HG03442 (cell line): ENCODE results near the gene ZFP69B.

ENCODE experiments used
- ATAC-seq: cut with Tn5 transposase; IDR thresholded peaks from one replicate; pipeline ENCODE4 v1.9.1; 2021; ENCODE audit warnings: mild to moderate bottlenecking, moderate library complexity; ENCODE audit not compliant: unreplicated experiment

The ZFP69B gene

GRCh38 chr1:40449684-40450494, at the start of gene ZFP69B:
Gene ZFP69B (plus strand): TSS chr1:40450476. CDS start chr1:40450962, 486 bp downstream.
- peak; percentile 69 for ATAC-seq

- ATAC-seq = no peak
Measured at GRCh38 chr1:40401473-40402201, 48.6 kb upstream of the ZFP69B start.

- ATAC-seq = no peak
Measured at GRCh38 chr1:40404670-40405462, 45.4 kb upstream of the ZFP69B start.

- no peak for ATAC-seq
Measured at GRCh38 chr1:40405812-40406211, 44.5 kb upstream of the ZFP69B start.

GRCh38 chr1:40407453-40407852, 42.8 kb upstream of the ZFP69B start:
- ATAC-seq = no peak

- ATAC-seq = no peak
Measured at GRCh38 chr1:40409467-40409866, 40.8 kb upstream of the ZFP69B start.

- no peak for ATAC-seq
Measured at GRCh38 chr1:40411294-40411693, 39.0 kb upstream of the ZFP69B start.

GRCh38 chr1:40411843-40412242, 38.4 kb upstream of the ZFP69B start:
- no peak for ATAC-seq

GRCh38 chr1:40413527-40414252, 36.6 kb upstream of the ZFP69B start:
- no peak for ATAC-seq

- ATAC-seq = no peak
Measured at GRCh38 chr1:40414331-40414730, 35.9 kb upstream of the ZFP69B start.

- no peak for ATAC-seq
Measured at GRCh38 chr1:40416709-40417108, 33.6 kb upstream of the ZFP69B start.

- no peak for ATAC-seq
Measured at GRCh38 chr1:40421431-40422384, 28.6 kb upstream of the ZFP69B start.

- no peak for ATAC-seq
Measured at GRCh38 chr1:40422630-40423263, 27.5 kb upstream of the ZFP69B start.

GRCh38 chr1:40423264-40423642, 27.0 kb upstream of the ZFP69B start:
- ATAC-seq = no peak

GRCh38 chr1:40423951-40424618, 26.2 kb upstream of the ZFP69B start:
- ATAC-seq = no peak

GRCh38 chr1:40425198-40425597, 25.1 kb upstream of the ZFP69B start:
- ATAC-seq = no peak

- ATAC-seq = no peak
Measured at GRCh38 chr1:40431385-40431784, 18.9 kb upstream of the ZFP69B start.

GRCh38 chr1:40432644-40433390, 17.5 kb upstream of the ZFP69B start:
- ATAC-seq = no peak
